AG04450 (cell line): ENCODE data around the gene KIF5C. TPM values are rescaled to one million over a fixed set of nuclear protein-coding genes. Genes with fewer than 3 reads are reported as not detected.

ENCODE experiments used
- CTCF ChIA-PET: fragments of 300-600, 350-600 bp; formaldehyde crosslinking; extraction: SDS; loops from one replicate; lab custom pipeline; 2022; ENCODE audit warnings: antibody characterized with exemption, inconsistent platforms; lab: Charles Lee
- POLR2A ChIA-PET: fragments of 350-600 bp; formaldehyde crosslinking; extraction: SDS; loops from one replicate; lab custom pipeline; 2021; ENCODE audit warnings: antibody characterized with exemption, inconsistent platforms; lab: Yijun Ruan, JAX
- DNase-seq: peaks from one replicate; pipeline ENCODE4 v3.0.0-alpha.2; 2011; ENCODE audit warnings: low read depth, low spot score
- H3K27ac ChIP-seq: one replicate; pipeline ENCODE4 v1.5.1; 2012; ENCODE audit warnings: low read depth, low read length, control low read depth
- H3K27me3 ChIP-seq: one replicate; pipeline ENCODE4 v1.6.0; 2012; ENCODE audit warnings: low read length; ENCODE audit not compliant: control insufficient read depth, insufficient read depth
- H3K4me3 ChIP-seq: 2 replicates; pipeline ENCODE4 v1.5.1; 2011; ENCODE audit warnings: mild to moderate bottlenecking, low read depth, low read length, control low read depth
- H3K9me3 ChIP-seq: 2 replicates; pipeline ENCODE4 v1.5.1; 2012; ENCODE audit warnings: low read length; ENCODE audit not compliant: control insufficient read depth, insufficient read depth
- CTCF ChIP-seq: IDR thresholded peaks from 2 replicates; pipeline ENCODE4 v1.5.1; 2011; ENCODE audit warnings: low read depth, low read length, control low read depth, inconsistent platforms
- polyA plus RNA-seq: library from polyadenylated mRNA; depleted of rRNA; stranded (reverse); fragments of >200 nt; gene quantifications from 2 replicates; pipeline ENCODE4 v1.2.3, GENCODE V29; 2011

The KIF5C gene
- polyA plus RNA-seq, 1 experiment, result 0.12 TPM

GRCh38 chr2:149041482-149041881, 166.5 kb downstream of the KIF5C start:
- no peak for TF ChIP-seq CTCF
- H3K27ac ChIP-seq, result no peak overlapping the region
- ChIA-PET CTCF (interaction anchor here (0.8 to 1.2 kb wide), 3 partner anchors 22 to 520 kb away, joined by 3 to 7 read pairs (median 4); no protein-coding TSS in a partner anchor), POLR2A (no interaction called here)
- H3K27me3 ChIP-seq, result peaks cover 21% of the 10 kb centered on the region
- no peak overlapping the region for H3K4me3 ChIP-seq
- H3K9me3 ChIP-seq, result no peaks in the 10 kb centered on the region
- no peak for DNase-seq

- Histone ChIP-seq H3K27ac (no peak overlapping the region), H3K27me3 (peaks cover 9% of the 10 kb centered on the region), H3K4me3 (no peak overlapping the region), H3K9me3 (no peaks in the 10 kb centered on the region)
- CTCF ChIA-PET, result interaction anchor here (1.1 kb wide), 1 partner anchor 25 kb away, joined by 3 read pairs; no protein-coding TSS in a partner anchor
- POLR2A ChIA-PET, result no interaction called here
- no peak for DNase-seq
- TF ChIP-seq CTCF, result no peak
Observed at GRCh38 chr2:149042881-149043280, 167.9 kb downstream of the KIF5C start.

GRCh38 chr2:149044500-149044899, 169.5 kb downstream of the KIF5C start:
- POLR2A ChIA-PET, result no interaction called here
- no peak overlapping the region for H3K27ac ChIP-seq
- no peaks in the 10 kb centered on the region for H3K27me3 ChIP-seq
- no peak for TF ChIP-seq CTCF
- no peaks in the 10 kb centered on the region for H3K9me3 ChIP-seq
- H3K4me3 ChIP-seq, result no peak overlapping the region
- CTCF ChIA-PET, result no interaction called here
- DNase-seq, result no peak

- no peak for TF ChIP-seq CTCF
- Histone ChIP-seq H3K4me3 (no peak overlapping the region), H3K9me3 (no peaks in the 10 kb centered on the region), H3K27me3 (no peaks in the 10 kb centered on the region), H3K27ac (no peak overlapping the region)
- POLR2A ChIA-PET, result no interaction called here
- CTCF ChIA-PET, result interaction anchor here (0.6 kb wide), 1 partner anchor 51 kb away, joined by 4 read pairs; no protein-coding TSS in a partner anchor
- DNase-seq, result no peak
Observed at GRCh38 chr2:149047118-149047517, 172.1 kb downstream of the KIF5C start.

GRCh38 chr2:149049142-149049541, 174.1 kb downstream of the KIF5C start:
- POLR2A ChIA-PET, result no interaction called here
- H3K27me3 ChIP-seq, result no peaks in the 10 kb centered on the region
- CTCF ChIA-PET, result no interaction called here
- no peak overlapping the region for H3K27ac ChIP-seq
- no peaks in the 10 kb centered on the region for H3K9me3 ChIP-seq
- no peak for TF ChIP-seq CTCF
- DNase-seq, result peak; percentile 7
- no peak overlapping the region for H3K4me3 ChIP-seq
